Measurements from ENCODE around the gene OR1A1. TPM values are rescaled to one million over a fixed set of nuclear protein-coding genes. Genes with fewer than 3 reads are reported as not detected.
"Not testable (repeated sequence)": the region's sequence is repeated elsewhere in the genome, so short reads cannot be mapped to it uniquely, and the experiment has no call there.

OR1A1 gene, protein sequence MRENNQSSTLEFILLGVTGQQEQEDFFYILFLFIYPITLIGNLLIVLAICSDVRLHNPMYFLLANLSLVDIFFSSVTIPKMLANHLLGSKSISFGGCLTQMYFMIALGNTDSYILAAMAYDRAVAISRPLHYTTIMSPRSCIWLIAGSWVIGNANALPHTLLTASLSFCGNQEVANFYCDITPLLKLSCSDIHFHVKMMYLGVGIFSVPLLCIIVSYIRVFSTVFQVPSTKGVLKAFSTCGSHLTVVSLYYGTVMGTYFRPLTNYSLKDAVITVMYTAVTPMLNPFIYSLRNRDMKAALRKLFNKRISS
- under 1 TPM in 2 of 4 donors, not detected in 2; 0.05 to 0.11 TPM for polyA plus RNA-seq (ENCODE audit: insufficient read length in 4 of 4)

DNA sequence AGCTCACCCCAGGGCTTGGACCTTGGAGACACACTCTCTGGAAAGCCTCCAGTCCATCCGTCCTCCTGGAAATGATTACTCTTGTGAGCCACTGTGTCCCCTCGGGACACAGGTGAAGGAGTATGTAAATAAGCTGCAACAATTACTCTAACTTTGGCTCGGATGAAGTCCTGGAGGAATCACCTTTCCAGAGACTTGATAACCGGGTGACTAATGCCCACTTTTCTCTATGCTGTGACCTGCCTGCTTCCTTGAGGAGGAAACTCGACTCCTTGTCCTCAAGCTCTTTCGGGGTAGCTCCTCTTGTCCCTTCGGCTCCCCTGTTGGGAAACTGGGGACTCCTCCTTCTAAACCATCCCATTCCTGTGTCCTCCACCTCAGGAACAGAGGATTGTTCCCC, at the start of gene OR1A1:
Gene OR1A1, plus strand, starts transcription at position 301 of the 400 bp plus-strand sequence. CDS start 7,954 bp downstream, outside the sequence.
- DNase-seq (ENCODE audit: low read depth in 4 of 4, low spot score in 2 of 4) = no peak

GRCh38 chr17:3167574-3167973, 39.9 kb upstream of the OR1A1 start:
- DNase-seq (ENCODE audit: low read depth in 4 of 4, low spot score in 2 of 4) = no peak

DNA sequence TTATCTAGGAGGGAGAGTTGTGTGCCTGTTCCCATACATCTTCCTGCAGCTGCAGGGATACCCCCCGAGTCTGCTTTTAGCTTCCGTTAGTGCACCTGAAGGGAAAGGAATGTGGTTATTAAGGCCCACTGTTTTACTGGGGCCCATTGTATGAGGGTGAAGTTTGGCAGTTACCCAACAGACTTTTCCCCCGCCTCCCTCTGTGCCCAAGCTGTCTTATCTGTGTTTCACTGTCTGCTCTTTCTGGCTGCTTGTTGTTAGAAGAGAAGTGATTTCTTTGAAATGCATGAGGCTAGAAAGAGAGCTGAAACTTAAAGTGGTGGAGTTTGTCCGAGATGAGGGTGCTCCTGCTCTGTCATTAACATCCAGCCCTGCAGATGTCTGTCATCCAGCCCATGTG, 17.5 kb upstream of the OR1A1 start:
- no peak for DNase-seq (ENCODE audit: low read depth in 4 of 4, low spot score in 2 of 4)

DNA sequence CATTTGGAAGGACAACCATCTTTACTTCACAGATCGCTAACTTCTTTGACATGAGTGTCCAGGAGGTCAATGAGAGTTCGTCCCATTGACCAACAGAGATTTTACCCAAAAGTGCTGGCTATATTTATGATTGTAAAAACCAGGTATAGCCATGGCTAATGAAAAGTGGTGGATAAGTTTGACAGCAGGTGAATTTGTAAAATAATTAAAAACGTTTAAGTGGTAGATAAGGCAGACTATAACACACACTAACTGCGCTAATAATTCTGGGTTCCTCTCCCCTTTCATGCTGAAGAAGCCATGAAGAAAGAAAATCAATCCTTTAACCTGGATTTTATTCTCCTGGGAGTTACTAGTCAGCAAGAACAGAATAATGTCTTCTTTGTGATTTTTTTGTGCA, 10.2 kb upstream of the OR1A1 start, which contains the start of gene OR1A2:
Gene OR1A2, plus strand, starts transcription at position 301 of the 400 bp plus-strand sequence. Its CDS starts 0 bp downstream, at position 301.
- no peak for DNase-seq (ENCODE audit: low read depth in 4 of 4, low spot score in 2 of 4)

- DNase-seq (ENCODE audit: low read depth in 4 of 4, low spot score in 2 of 4) = no peak
Observed at GRCh38 chr17:3208484-3208883, 1.0 kb downstream of the OR1A1 start.

DNA sequence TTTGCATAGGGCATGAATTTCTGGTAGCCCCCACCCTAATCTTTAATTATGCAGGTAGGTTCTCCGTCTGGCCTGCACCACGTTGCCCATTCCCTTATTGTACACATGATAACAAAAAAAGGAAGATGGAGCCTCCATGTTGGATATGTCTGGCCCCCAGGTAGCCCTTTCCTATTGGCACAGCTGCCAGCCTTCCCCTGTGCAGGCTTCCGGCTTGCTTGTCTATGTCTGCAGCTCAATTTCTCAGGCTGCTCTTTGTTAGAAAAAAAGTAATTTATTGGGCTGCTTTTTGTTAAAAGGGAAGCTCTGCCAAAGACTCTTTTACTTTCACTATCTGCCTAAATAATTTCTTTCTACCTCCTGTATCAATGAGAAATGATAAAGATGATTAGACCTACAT, 5.5 kb downstream of the OR1A1 start:
- no peak for DNase-seq (ENCODE audit: low read depth in 4 of 4, low spot score in 2 of 4)

GRCh38 chr17:3213587-3213986, 6.1 kb downstream of the OR1A1 start:
- DNase-seq (ENCODE audit: low read depth in 4 of 4, low spot score in 2 of 4) = no peak

DNA sequence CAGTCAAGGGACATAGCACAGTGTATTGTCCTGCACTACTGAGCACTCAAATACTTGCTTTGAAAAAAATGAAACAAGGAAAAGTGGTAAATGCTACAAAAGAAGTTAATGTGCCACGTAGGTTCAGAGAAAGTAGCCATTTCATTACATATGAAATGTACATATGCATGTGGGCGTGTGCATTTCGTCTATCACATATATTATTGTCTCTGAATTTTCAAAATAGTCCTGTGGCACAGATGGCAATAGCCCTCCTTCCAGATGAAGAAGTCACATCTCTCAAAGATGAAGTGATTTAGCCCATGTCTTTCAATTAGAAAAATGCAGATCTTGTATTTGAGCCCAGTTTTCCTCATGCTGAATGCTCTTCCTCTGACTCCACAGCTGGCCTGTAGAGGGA, 12.5 kb downstream of the OR1A1 start:
- DNase-seq (ENCODE audit: low read depth in 4 of 4, low spot score in 2 of 4) = not testable (repeated sequence)

DNA sequence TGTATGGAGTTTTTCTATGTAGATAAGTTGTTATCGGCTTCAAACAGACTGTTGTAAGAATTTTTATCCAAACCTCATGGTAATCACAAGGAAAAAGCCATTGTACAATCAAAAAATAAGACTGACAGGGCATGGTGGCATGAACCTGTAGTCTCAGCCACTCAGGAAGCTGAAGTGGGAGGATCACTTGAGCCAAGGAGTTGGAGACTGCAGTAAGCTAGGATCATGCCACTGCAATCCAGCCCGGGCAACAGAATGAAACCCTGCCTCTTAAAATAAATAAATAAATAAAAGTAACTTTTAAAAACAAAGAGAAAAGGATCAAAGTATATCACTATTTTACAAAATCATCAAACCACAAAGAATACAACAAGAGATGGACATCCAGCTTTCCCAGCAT, 14.4 kb downstream of the OR1A1 start:
- no peak for DNase-seq (ENCODE audit: low read depth in 4 of 4, low spot score in 2 of 4)

DNA sequence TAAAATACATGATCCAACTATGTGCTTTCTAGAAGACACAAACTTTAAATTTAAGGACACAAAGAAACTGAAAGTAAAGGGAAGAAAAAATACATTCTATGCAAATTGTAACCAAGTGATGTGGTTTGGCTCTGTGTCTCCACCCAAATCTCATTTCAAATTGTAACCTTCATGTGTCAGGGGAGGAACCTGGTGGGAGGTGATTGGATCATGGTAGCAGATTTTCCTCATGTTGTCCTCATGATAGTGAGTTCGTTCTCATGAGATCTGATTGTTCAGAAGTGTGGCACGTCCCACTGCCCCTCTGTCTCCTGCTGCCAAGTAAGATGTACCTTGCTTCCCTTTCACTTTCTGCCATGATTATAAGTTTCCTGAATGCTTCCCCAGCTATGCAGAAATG, 15.0 kb downstream of the OR1A1 start:
- DNase-seq (ENCODE audit: low read depth in 4 of 4, low spot score in 2 of 4) = no peak

DNA sequence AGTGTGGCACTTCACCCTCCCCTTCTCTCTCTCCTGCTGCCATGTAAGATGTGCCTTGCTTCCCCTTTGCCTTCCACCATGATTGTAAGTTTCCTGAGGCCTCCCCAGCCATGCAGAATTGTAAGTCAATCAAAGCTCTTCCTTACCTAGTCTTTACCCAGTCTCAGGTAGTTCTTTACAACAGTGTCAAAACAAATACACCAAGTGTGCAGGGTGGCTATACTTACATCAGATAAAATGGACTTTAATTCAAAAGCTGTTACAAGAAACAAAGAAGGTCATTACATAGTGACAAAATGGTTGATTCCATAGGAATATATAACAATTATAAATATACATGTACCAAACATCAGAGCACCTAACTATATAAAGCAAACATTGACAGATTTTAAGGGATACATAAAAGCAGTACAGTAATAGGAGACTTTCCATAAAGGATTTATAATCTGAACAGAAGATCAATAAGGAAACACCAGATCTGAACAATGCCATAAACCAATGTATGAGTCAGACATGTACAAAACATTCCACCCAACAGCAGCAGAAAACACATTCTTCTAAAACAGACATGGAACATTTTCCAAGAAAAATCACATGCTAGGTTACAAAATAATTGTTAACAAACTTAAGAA, 17.4 kb downstream of the OR1A1 start:
- DNase-seq (ENCODE audit: low read depth in 4 of 4, low spot score in 2 of 4) = not testable (repeated sequence)

DNA sequence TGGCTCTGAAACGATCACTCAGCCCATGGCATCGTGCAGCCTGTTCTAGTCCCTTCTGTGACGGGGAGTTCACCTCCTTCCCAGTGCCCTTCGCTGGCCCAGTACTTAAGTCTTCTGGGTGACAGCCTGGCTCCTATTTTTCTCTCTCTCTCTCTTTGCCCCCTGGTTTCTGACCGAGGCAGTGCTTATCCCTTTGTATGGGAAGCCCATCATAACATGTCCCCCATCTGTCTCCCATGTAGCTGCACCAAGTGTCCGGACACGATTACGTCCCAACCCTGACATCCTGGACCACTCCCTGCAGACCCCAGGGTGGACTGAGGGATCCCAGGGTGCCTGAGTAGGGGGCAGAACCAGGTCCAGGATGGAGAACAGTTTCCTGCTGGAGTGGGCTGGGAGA, 24.8 kb downstream of the OR1A1 start:
- DNase-seq (ENCODE audit: low read depth in 4 of 4, low spot score in 2 of 4) = not testable (repeated sequence)

DNA sequence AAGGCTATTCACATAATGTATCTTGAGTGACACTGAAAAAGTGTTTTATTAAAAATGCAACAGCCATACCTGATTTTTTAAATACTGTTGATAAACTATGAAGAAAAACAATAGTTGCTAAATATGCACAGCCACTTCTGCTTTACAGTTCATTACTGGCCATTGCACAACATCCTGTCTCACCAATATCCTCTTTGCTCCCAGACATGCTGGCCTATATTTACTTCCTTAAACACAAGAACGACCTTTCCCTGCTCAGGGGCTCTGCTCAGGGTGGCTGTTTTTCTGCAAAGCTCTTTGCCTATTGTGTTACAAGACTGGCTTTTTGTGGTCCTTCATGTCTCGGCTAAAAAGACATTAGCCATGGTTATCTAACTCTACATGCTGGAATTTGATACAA, 31.2 kb downstream of the OR1A1 start:
- not testable (repeated sequence) for DNase-seq (ENCODE audit: low read depth in 4 of 4, low spot score in 2 of 4)

GRCh38 chr17:3241044-3241443, 33.6 kb downstream of the OR1A1 start:
- not testable (repeated sequence) for DNase-seq (ENCODE audit: low read depth in 4 of 4, low spot score in 2 of 4)

DNA sequence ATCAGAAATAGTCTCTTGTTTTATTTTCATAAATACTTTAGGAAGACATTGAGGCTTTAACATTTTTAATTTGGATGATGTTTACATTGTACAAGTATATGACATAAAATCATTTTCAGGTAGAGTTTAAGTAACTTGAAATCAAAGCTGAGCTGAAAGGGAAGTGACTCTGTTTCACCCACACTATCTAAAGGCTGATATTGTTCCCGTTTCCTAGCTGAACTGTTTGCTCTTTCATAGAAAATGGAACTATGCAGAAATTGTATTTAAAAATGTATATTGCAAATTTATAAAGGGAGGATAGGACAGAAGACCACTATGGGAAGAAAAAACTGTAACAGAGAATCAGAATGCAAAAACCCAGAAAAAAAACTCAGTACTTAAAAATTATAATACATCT, 37.4 kb downstream of the OR1A1 start:
- DNase-seq (ENCODE audit: low read depth in 4 of 4, low spot score in 2 of 4) = not testable (repeated sequence)

GRCh38 chr17:3249013-3249412, 41.5 kb downstream of the OR1A1 start:
- DNase-seq (ENCODE audit: low read depth in 4 of 4, low spot score in 2 of 4) = not testable (repeated sequence)

- DNase-seq (ENCODE audit: low read depth in 4 of 4, low spot score in 2 of 4) = no peak
Observed at GRCh38 chr17:3256575-3256974, 49.1 kb downstream of the OR1A1 start.

DNA sequence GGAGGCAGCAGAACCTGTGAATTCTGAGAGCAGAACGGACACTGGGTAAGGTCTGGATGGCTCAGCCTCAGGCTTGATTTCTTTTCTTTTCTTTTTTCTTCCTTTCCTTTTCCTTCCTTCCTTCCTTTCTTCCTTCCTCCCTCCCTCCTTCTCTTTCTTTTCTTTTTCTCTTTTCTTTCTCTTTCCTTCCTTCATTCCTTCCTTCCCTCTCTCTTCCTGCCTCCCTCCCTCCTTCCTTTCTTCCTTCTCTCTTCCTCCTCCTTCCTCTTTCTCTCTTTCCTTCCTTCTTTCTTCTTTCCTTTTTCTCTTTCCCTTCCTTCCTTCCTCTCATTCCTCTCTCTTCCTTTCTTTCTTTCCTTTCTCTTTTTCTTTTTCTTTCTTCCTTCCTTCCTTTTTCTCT, 52.7 kb downstream of the OR1A1 start:
- no peak for DNase-seq (ENCODE audit: low read depth in 4 of 4, low spot score in 2 of 4)

GRCh38 chr17:3260600-3260999, 53.1 kb downstream of the OR1A1 start:
- no peak for DNase-seq (ENCODE audit: low read depth in 4 of 4, low spot score in 2 of 4)
